ENCODE results near the gene CMC4. TPM values are rescaled to one million over a fixed set of nuclear protein-coding genes. Genes with fewer than 3 reads are reported as not detected.

CMC4 gene
- total RNA-seq, 2 experiments from 2014 or later = 5.6 to 6.5 TPM

GRCh38 chrX:155046129-155046810 lies 24.7 kb downstream of the CMC4 start:
- H3K4me1 Mint-ChIP-seq (ENCODE audit: low read depth) = peaks cover 38% of the 10 kb centered on the region
- H3K4me3 Mint-ChIP-seq = no peak overlapping the region
- peaks cover 61% of the 10 kb centered on the region for H3K36me3 Mint-ChIP-seq (ENCODE audit: low read depth)
- DNase-seq (no peak), ATAC-seq (ENCODE audit: poor library complexity) (no peak)
- peaks cover 3% of the 10 kb centered on the region for H3K4me1 ChIP-seq (ENCODE audit: insufficient read depth, low read length)
- H3K9me3 ChIP-seq (ENCODE audit: control insufficient read depth in 1 of 2, insufficient read depth in 1 of 2, low read length in 2 of 2) = no peaks in the 10 kb centered on the region
- TF ChIP-seq, protein P1, sequence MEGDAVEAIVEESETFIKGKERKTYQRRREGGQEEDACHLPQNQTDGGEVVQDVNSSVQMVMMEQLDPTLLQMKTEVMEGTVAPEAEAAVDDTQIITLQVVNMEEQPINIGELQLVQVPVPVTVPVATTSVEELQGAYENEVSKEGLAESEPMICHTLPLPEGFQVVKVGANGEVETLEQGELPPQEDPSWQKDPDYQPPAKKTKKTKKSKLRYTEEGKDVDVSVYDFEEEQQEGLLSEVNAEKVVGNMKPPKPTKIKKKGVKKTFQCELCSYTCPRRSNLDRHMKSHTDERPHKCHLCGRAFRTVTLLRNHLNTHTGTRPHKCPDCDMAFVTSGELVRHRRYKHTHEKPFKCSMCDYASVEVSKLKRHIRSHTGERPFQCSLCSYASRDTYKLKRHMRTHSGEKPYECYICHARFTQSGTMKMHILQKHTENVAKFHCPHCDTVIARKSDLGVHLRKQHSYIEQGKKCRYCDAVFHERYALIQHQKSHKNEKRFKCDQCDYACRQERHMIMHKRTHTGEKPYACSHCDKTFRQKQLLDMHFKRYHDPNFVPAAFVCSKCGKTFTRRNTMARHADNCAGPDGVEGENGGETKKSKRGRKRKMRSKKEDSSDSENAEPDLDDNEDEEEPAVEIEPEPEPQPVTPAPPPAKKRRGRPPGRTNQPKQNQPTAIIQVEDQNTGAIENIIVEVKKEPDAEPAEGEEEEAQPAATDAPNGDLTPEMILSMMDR (IDR thresholded peaks at IDR 0.05) = no peak
- H3K4me3 ChIP-seq (ENCODE audit: low read length) = no peak overlapping the region
- no peak overlapping the region for H3K27ac ChIP-seq (ENCODE audit: low read depth in 1 of 2, low read length in 2 of 2)
- CTCF ChIA-PET = no interaction called here
- H3K27me3 ChIP-seq (ENCODE audit: control insufficient read depth in 1 of 2, insufficient read depth in 2 of 2, low read length in 2 of 2) = no peaks in the 10 kb centered on the region
- no peaks in the 10 kb centered on the region for H3K9me3 Mint-ChIP-seq
- H3K27ac Mint-ChIP-seq = peak overlapping the region; percentile 64
- POLR2A ChIA-PET = no interaction called here
- H3K36me3 ChIP-seq (ENCODE audit: insufficient read depth, low read length) = peaks cover 14% of the 10 kb centered on the region
- intact Hi-C loops (cut with DNase I, micrococcal nuclease) = no loop called here
- H3K27me3 Mint-ChIP-seq = no peaks in the 10 kb centered on the region

- Mint-ChIP-seq H3K4me3 (no peak overlapping the region), H3K9me3 (no peaks in the 10 kb centered on the region), H3K27me3 (no peaks in the 10 kb centered on the region), H3K27ac (no peak overlapping the region), H3K4me1 (ENCODE audit: low read depth) (peaks cover 42% of the 10 kb centered on the region), H3K36me3 (ENCODE audit: low read depth) (peaks cover 62% of the 10 kb centered on the region)
- H3K9me3 ChIP-seq (ENCODE audit: control insufficient read depth in 1 of 2, insufficient read depth in 1 of 2, low read length in 2 of 2) = no peaks in the 10 kb centered on the region
- peaks cover 20% of the 10 kb centered on the region for H3K36me3 ChIP-seq (ENCODE audit: insufficient read depth, low read length)
- no peaks in the 10 kb centered on the region for H3K4me1 ChIP-seq (ENCODE audit: insufficient read depth, low read length)
- ATAC-seq (ENCODE audit: poor library complexity) (no peak), DNase-seq (no peak)
- POLR2A ChIA-PET = no interaction called here
- H3K4me3 ChIP-seq (ENCODE audit: low read length) = no peak overlapping the region
- intact Hi-C loops (cut with DNase I, micrococcal nuclease) = no loop called here
- TF ChIP-seq, protein P1 (IDR thresholded peaks at IDR 0.05) = no peak
- H3K27ac ChIP-seq (ENCODE audit: low read depth in 1 of 2, low read length in 2 of 2) = no peak overlapping the region
- no peaks in the 10 kb centered on the region for H3K27me3 ChIP-seq (ENCODE audit: control insufficient read depth in 1 of 2, insufficient read depth in 2 of 2, low read length in 2 of 2)
- CTCF ChIA-PET = no interaction called here
Observed at GRCh38 chrX:155035688-155036087, 35.2 kb downstream of the CMC4 start.

GRCh38 chrX:155031657-155032056 lies 39.3 kb downstream of the CMC4 start:
- no peak for ATAC-seq (ENCODE audit: poor library complexity)
- Mint-ChIP-seq H3K4me3 (no peak overlapping the region), H3K36me3 (ENCODE audit: low read depth) (peaks cover 41% of the 10 kb centered on the region)

More at GRCh38 chrX:155031657-155032056, 39.3 kb downstream of the CMC4 start:
- Histone ChIP-seq H3K4me1 (ENCODE audit: insufficient read depth, low read length) (peaks cover 8% of the 10 kb centered on the region), H3K4me3 (ENCODE audit: low read length) (no peak overlapping the region), H3K36me3 (ENCODE audit: insufficient read depth, low read length) (peaks cover 20% of the 10 kb centered on the region), H3K9me3 (ENCODE audit: control insufficient read depth in 1 of 2, insufficient read depth in 1 of 2, low read length in 2 of 2) (no peaks in the 10 kb centered on the region), H3K27ac (ENCODE audit: low read depth in 1 of 2, low read length in 2 of 2) (no peak overlapping the region), H3K27me3 (ENCODE audit: control insufficient read depth in 1 of 2, insufficient read depth in 2 of 2, low read length in 2 of 2) (no peaks in the 10 kb centered on the region)
- POLR2A ChIA-PET = no interaction called here
- CTCF ChIA-PET = no interaction called here
- Mint-ChIP-seq H3K4me1 (ENCODE audit: low read depth) (peaks cover 46% of the 10 kb centered on the region), H3K27ac (no peak overlapping the region), H3K9me3 (no peaks in the 10 kb centered on the region), H3K27me3 (no peaks in the 10 kb centered on the region)
- TF ChIP-seq, protein P1 (IDR thresholded peaks at IDR 0.05) = no peak
- intact Hi-C loops (cut with DNase I, micrococcal nuclease) = no loop called here
- no peak for DNase-seq

All from CD4-positive, alpha-beta T cell (primary cell).